Ishikawa (cell line): ENCODE measurements around the gene PCDHGA1.

Experiments
- CEBPB ChIP-seq: IDR thresholded peaks from 2 replicates; pipeline ENCODE4 v1.6.1; 2012
- EGR1 ChIP-seq: IDR thresholded peaks from 2 replicates; pipeline ENCODE4 v1.6.1; 2012
- EP300 ChIP-seq: IDR thresholded peaks from 2 replicates; pipeline ENCODE4 v1.6.1; 2012; ENCODE audit warnings: borderline replicate concordance
- FOXM1 ChIP-seq: IDR thresholded peaks from 2 replicates; pipeline ENCODE4 v1.6.1; 2012; ENCODE audit warnings: low read depth, borderline replicate concordance
- NFIC ChIP-seq: IDR thresholded peaks from 2 replicates; pipeline ENCODE4 v1.6.1; 2012
- RAD21 ChIP-seq: IDR thresholded peaks from 2 replicates; pipeline ENCODE4 v1.6.1; 2012; ENCODE audit warnings: low read depth
- TAF1 ChIP-seq: IDR thresholded peaks from 2 replicates; pipeline ENCODE4 v1.6.1; 2012; ENCODE audit warnings: low read depth, mild to moderate bottlenecking
- TCF12 ChIP-seq: IDR thresholded peaks from 2 replicates; pipeline ENCODE4 v1.6.1; 2012; ENCODE audit warnings: low read depth
- YY1 ChIP-seq: IDR thresholded peaks from 2 replicates; pipeline ENCODE4 v1.6.1; 2012; ENCODE audit warnings: low read depth
- ZBTB7A ChIP-seq: IDR thresholded peaks from 2 replicates; pipeline ENCODE4 v1.6.1; 2012; ENCODE audit warnings: low read depth
- TF ChIP-seq, protein P1 (sequence below): IDR thresholded peaks from 2 replicates; pipeline ENCODE4 v1.6.1; 2012; ENCODE audit warnings: low read depth, mild to moderate bottlenecking
- TF ChIP-seq, protein P2 (sequence below): IDR thresholded peaks from 2 replicates; pipeline ENCODE4 v1.6.1; 2012
- TF ChIP-seq, protein P3 (sequence below): IDR thresholded peaks from 2 replicates; pipeline ENCODE4 v1.6.1; 2012

DNA sequence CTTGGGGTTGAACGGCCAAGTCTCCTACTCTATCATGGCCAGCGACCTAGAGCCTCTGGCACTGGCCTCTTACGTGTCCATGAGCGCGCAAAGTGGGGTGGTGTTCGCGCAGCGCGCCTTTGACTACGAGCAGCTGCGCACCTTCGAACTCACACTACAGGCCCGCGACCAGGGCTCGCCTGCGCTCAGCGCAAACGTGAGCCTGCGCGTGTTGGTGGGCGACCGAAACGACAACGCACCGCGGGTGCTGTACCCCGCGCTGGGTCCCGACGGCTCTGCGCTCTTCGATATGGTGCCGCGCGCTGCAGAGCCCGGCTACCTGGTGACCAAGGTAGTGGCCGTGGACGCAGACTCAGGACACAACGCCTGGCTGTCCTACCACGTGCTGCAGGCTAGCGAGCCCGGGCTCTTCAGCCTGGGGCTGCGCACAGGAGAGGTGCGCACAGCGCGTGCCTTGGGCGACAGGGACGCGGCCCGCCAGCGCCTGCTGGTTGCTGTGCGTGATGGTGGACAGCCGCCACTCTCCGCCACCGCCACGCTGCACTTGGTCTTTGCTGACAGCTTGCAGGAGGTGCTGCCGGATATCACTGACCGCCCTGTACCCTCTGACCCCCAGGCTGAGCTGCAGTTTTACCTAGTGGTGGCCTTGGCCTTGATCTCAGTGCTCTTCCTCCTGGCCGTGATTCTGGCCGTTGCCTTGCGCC is 69.4 kb downstream of the PCDHGA1 start:
- TF ChIP-seq, protein P1, sequence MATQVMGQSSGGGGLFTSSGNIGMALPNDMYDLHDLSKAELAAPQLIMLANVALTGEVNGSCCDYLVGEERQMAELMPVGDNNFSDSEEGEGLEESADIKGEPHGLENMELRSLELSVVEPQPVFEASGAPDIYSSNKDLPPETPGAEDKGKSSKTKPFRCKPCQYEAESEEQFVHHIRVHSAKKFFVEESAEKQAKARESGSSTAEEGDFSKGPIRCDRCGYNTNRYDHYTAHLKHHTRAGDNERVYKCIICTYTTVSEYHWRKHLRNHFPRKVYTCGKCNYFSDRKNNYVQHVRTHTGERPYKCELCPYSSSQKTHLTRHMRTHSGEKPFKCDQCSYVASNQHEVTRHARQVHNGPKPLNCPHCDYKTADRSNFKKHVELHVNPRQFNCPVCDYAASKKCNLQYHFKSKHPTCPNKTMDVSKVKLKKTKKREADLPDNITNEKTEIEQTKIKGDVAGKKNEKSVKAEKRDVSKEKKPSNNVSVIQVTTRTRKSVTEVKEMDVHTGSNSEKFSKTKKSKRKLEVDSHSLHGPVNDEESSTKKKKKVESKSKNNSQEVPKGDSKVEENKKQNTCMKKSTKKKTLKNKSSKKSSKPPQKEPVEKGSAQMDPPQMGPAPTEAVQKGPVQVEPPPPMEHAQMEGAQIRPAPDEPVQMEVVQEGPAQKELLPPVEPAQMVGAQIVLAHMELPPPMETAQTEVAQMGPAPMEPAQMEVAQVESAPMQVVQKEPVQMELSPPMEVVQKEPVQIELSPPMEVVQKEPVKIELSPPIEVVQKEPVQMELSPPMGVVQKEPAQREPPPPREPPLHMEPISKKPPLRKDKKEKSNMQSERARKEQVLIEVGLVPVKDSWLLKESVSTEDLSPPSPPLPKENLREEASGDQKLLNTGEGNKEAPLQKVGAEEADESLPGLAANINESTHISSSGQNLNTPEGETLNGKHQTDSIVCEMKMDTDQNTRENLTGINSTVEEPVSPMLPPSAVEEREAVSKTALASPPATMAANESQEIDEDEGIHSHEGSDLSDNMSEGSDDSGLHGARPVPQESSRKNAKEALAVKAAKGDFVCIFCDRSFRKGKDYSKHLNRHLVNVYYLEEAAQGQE: no peak
- TF ChIP-seq EP300 (no peak), TAF1 (no peak), RAD21 (no peak), EGR1 (no peak), FOXM1 (no peak), CEBPB (no peak), TCF12 (no peak), YY1 (no peak), ZBTB7A (no peak), NFIC (no peak)
- TF ChIP-seq, protein P2, sequence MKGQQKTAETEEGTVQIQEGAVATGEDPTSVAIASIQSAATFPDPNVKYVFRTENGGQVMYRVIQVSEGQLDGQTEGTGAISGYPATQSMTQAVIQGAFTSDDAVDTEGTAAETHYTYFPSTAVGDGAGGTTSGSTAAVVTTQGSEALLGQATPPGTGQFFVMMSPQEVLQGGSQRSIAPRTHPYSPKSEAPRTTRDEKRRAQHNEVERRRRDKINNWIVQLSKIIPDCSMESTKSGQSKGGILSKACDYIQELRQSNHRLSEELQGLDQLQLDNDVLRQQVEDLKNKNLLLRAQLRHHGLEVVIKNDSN: no peak
- TF ChIP-seq, protein P3, sequence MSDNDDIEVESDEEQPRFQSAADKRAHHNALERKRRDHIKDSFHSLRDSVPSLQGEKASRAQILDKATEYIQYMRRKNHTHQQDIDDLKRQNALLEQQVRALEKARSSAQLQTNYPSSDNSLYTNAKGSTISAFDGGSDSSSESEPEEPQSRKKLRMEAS: no peak
